Measurements from ENCODE around the gene SCARB2.

DNA sequence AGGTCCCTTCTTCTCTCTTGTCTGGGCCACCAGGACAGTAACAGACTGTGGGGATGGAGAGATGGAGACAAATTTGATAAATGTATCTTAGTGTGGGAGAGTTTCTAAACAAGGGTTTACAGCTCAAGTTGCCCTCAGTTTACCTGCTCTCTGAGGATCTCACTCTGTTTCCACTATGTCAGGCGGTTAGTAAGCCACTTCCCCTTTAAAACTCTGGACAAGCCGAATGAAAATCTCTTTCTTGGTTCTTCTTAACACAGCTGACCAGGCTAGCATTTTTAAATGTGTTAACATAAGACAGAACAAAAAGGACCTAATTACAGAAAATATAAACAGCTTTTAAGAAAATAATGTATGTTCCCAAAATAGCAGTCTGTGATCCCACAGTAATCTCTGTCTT is 2.9 kb upstream of the SCARB2 start:
- TF ChIP-seq, protein P1, sequence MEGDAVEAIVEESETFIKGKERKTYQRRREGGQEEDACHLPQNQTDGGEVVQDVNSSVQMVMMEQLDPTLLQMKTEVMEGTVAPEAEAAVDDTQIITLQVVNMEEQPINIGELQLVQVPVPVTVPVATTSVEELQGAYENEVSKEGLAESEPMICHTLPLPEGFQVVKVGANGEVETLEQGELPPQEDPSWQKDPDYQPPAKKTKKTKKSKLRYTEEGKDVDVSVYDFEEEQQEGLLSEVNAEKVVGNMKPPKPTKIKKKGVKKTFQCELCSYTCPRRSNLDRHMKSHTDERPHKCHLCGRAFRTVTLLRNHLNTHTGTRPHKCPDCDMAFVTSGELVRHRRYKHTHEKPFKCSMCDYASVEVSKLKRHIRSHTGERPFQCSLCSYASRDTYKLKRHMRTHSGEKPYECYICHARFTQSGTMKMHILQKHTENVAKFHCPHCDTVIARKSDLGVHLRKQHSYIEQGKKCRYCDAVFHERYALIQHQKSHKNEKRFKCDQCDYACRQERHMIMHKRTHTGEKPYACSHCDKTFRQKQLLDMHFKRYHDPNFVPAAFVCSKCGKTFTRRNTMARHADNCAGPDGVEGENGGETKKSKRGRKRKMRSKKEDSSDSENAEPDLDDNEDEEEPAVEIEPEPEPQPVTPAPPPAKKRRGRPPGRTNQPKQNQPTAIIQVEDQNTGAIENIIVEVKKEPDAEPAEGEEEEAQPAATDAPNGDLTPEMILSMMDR (IDR thresholded peaks at IDR 0.05; ENCODE audit: poor library complexity), result no peak
- TF ChIP-seq EZH2 (IDR thresholded peaks at IDR 0.05; ENCODE audit: borderline replicate concordance) (no peak), EZH2phosphoT487 (IDR thresholded peaks at IDR 0.05; ENCODE audit: low read depth, severe bottlenecking, unreplicated experiment) (no peak)
